Peyer's patch (tissue), 4 donors: Measurements from ENCODE around the gene SLC26A11.

Experiments used
- POLR2A ChIP-seq, 2 donors: fragments of 450-650 bp; IDR thresholded peaks; one replicate each; pipeline ENCODE4 v1.5.1; 2017; ENCODE audit warnings: antibody characterized with exemption in 2 of 2, mild to moderate bottlenecking in 2 of 2, moderate library complexity in 2 of 2
- TF ChIP-seq, protein P1 (sequence below), 6 experiments: fragments of 450-650 bp in 4 of 6; fragments of 200-600 bp in 2 of 6; sonication (generic) in 1 of 6; IDR thresholded peaks; one replicate each; pipeline ENCODE4 v1.5.1; 2017 to 2019; ENCODE audit warnings: antibody characterized with exemption in 6 of 6, mild to moderate bottlenecking in 3 of 6, moderate library complexity in 1 of 6

DNA sequence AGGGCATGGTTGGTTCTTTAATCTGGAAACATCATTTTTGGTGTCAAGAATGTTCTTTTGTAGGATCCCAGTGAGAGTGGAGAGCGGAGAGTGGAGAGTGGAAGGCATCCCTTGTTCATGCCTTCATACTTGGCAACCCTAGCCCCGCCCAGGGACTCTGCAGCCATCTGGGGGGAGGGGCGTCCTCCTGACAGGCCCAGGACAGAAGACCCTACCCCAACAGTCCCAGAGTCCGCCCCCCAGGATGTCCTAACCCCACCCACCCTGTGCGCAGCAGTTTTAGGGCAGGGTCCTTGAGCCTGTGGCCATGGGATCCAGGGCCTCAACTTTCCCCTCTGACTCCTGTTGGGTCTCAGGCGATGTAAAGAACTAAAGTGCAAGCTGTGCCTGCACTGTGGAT, 4.5 kb downstream of the SLC26A11 start:
- no peak for TF ChIP-seq POLR2A (IDR thresholded peaks at IDR 0.05)
- TF ChIP-seq, protein P1, sequence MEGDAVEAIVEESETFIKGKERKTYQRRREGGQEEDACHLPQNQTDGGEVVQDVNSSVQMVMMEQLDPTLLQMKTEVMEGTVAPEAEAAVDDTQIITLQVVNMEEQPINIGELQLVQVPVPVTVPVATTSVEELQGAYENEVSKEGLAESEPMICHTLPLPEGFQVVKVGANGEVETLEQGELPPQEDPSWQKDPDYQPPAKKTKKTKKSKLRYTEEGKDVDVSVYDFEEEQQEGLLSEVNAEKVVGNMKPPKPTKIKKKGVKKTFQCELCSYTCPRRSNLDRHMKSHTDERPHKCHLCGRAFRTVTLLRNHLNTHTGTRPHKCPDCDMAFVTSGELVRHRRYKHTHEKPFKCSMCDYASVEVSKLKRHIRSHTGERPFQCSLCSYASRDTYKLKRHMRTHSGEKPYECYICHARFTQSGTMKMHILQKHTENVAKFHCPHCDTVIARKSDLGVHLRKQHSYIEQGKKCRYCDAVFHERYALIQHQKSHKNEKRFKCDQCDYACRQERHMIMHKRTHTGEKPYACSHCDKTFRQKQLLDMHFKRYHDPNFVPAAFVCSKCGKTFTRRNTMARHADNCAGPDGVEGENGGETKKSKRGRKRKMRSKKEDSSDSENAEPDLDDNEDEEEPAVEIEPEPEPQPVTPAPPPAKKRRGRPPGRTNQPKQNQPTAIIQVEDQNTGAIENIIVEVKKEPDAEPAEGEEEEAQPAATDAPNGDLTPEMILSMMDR (IDR thresholded peaks at IDR 0.05): no peak
